ENCODE results near the gene RBFOX1.

Gene RBFOX1

DNA sequence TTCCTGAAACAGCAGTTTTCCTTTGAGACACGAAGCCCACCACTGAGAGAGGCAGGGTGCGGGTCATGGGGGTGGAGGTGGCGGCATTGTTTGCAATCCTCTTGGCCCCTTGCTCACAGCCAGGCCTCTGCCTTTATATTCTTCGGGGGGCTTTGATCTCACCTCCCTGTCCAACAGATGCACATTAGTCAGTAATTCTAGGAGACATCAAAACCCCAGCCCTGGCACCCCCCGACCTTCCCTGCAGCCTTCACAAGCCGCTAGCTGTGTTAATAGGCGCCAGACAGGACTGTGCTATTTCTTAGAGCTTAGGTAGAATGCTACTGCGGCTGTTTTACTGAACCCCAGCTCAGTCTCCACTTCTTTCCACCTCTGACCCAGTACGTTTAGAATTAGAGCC is 212.6 kb downstream of the RBFOX1 start:
- no peak for DNase-seq

DNA sequence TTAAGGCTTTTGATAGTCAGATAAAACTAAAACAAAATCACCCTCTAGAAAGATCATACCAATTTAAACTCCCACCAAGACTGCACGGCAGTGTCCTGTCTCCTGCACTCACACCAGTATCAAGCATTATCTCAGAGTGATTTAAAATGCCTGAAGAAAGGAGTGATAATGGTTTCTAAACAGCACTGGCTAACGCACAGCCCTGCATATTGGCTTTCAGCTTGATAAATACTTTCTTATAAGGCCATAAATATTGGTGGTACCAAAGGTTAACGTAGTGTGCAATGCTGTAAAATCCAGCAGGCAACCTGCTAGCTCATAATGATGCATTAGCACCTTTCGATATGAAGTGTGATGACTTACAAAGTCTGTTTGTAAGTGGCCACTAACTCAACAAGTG is 214.3 kb downstream of the RBFOX1 start:
- no peak for DNase-seq

- DNase-seq: no peak
Measured at GRCh38 chr16:7547736-7548135, 215.1 kb downstream of the RBFOX1 start.

DNA sequence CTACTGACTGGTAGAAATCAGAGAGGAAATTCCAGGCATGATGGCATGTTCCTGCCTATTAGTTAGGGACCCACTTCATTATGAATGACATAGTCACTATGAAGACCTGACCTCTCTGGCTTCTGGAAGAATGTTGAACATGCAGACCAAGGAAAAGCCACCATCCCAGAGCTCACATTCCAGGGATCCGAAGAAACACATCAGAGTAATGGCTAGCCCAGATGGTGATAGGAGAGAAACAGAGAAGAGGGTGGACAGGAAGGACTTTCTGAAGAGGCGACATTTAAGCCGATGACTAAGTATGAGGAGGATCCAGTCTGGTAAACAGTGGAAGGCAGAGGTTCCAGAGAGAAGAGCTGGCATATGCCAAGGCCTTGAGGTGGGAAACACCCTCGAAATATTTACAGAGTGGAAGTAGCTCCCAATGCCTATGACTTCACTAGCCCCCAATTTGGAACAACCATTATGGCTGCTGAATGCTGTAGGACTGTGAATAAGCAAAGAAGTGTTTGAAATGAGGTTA is 216.2 kb downstream of the RBFOX1 start:
- DNase-seq: no peak

- DNase-seq: no peak
Measured at GRCh38 chr16:7550096-7550495, 217.5 kb downstream of the RBFOX1 start.

DNA sequence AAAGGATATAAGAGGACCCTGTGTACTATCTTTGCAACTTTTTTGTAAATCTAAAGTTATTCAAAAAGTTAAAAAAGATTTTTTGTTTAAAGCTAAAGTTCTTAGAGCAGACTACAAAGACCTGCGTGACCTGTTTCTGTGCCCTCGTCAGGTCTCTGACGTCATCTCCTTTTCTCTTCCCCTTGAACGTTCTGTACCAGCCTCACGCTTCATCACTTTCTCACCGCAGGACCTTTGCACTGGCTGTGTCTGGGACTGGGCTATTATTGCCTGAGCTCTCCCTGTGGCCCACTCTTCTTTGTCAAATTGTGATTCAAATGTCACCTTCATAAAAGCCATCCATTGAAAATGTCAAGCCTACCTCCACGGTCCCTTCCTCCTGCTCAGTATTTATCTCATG is 222.8 kb downstream of the RBFOX1 start:
- no peak for DNase-seq

GRCh38 chr16:7561908-7562405 is 229.3 kb downstream of the RBFOX1 start:
- no peak for DNase-seq

DNA sequence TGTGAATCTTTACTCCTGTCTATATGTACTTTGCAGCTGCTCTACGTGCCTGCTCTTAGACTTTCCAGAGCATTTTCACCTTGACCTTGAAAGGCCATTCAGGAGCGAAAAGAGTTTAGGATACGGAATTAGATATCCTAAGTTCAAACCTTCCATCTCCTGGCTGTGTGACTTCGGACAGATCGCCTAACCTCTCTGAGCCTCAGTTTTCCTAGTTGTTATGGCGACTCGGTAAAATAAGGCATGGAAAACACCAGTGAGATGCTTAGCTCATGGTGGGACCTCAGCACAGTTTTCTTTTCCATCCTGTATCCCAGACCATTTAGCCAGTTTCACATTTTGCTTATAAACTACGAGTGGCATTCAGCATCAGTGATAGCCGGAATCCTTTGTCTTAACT is 233.7 kb downstream of the RBFOX1 start:
- DNase-seq: no peak

DNA sequence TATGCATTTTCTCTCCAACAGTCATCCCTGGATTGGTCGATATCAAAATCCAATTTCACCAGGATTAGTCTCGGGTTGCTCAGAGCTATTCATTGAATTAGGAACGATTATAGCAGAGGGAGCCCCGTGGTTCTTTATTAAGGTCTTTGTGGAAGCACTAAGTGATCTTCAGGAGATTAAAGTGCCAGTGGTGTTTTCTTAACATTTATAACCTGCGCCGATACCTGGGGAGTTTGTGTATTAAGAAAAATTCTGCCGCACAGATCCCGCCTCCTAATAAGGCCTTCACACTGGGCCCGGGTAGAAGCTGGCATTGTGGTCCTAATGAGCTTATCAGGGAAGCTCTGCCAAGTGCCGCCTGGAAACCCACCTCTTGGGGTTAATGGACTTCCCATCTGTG is 238.7 kb downstream of the RBFOX1 start:
- DNase-seq: no peak

- DNase-seq: no peak
Measured at GRCh38 chr16:7577588-7577987, 244.9 kb downstream of the RBFOX1 start.

DNA sequence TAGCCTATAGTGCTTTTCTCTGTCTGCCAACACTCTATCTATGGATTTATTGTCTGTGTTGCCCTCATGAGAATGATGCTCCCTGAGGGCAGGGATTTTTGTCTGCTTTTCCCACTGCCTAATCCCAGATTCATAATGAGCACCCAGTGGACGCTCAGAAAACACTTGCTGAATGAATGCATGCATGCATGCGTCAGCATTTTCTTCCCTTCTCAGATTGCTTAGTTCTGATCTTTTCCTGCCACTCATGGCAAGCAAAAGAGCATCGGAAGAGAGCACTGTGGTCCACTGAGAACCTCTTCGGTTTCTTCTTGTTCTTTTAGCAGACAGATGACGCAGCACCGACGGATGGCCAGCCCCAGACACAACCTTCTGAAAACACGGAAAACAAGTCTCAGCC is 246.8 kb downstream of the RBFOX1 start:
- no peak for DNase-seq

DNA sequence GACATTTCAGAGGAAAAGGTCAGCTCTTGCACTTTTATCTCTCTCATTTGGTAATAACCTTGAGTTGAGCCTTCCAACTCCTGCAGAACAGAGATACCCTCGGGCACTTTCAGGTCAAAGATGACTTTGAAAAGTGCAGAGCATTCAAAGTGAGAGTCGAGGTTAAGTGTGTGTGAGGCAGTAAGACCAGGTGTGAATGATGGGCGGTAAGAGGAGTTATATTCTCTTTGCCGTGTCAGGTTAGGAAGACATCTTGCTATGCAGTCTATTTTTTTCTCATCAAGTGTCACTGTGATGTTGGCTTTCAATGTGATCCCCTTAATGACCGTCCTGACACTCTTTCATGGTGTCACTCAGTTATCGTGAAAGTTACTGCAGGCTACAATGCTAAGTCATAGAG is 248.5 kb downstream of the RBFOX1 start:
- DNase-seq: no peak

GRCh38 chr16:7583396-7583795 is 250.8 kb downstream of the RBFOX1 start:
- DNase-seq: no peak

- DNase-seq: no peak
Measured at GRCh38 chr16:7584561-7584960, 251.9 kb downstream of the RBFOX1 start.

GRCh38 chr16:7585705-7586104 is 253.1 kb downstream of the RBFOX1 start:
- no peak for DNase-seq

GRCh38 chr16:7590934-7591333 is 258.3 kb downstream of the RBFOX1 start:
- no peak for DNase-seq

DNA sequence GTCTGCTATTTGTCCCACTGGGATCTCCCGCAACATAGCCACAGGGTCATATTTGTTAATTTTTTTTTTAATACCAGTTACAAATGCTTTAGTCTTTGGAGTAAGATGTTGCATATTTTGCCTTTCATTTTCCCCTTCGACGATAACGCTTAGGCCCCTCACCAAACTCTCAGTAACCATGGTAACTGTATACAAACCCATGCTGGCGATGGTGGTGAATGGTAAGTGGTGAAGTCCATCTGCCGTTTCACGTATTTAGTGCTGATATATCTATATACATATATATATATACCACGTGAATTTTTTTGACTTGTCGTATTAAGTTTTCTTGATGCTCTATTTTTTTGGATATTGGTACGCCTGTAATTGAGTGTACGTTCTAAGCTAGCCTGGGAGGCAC is 263.7 kb downstream of the RBFOX1 start:
- no peak for DNase-seq

- no peak for DNase-seq
Measured at GRCh38 chr16:7597677-7598076, 265.0 kb downstream of the RBFOX1 start.

GRCh38 chr16:7601100-7601499 is 268.5 kb downstream of the RBFOX1 start:
- DNase-seq: no peak

GRCh38 chr16:7602291-7602950 is 269.8 kb downstream of the RBFOX1 start:
- DNase-seq: no peak

DNA sequence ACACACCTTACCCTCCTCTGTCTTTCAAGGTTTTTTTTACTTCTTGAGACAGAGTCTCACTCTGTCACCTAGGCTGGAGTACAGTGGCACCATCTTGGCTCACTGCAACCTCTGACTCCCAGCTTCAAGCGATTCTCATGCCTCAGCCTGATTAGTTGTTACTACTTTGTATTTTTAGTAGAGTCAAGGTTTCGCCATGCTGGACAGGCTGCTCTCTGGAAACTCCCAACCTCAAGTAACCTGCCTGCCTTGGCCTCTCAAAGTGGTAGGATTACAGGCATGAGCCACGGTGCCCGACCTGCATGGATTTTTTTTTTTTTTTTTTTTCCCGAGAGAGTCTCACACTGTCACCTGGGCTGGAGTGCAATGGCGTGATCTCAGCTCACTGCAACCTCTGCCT is 273.2 kb downstream of the RBFOX1 start:
- DNase-seq: no peak

GRCh38 chr16:7612671-7613070 is 280.0 kb downstream of the RBFOX1 start:
- no peak for DNase-seq

GRCh38 chr16:7613518-7613917 is 280.9 kb downstream of the RBFOX1 start:
- no peak for DNase-seq

DNA sequence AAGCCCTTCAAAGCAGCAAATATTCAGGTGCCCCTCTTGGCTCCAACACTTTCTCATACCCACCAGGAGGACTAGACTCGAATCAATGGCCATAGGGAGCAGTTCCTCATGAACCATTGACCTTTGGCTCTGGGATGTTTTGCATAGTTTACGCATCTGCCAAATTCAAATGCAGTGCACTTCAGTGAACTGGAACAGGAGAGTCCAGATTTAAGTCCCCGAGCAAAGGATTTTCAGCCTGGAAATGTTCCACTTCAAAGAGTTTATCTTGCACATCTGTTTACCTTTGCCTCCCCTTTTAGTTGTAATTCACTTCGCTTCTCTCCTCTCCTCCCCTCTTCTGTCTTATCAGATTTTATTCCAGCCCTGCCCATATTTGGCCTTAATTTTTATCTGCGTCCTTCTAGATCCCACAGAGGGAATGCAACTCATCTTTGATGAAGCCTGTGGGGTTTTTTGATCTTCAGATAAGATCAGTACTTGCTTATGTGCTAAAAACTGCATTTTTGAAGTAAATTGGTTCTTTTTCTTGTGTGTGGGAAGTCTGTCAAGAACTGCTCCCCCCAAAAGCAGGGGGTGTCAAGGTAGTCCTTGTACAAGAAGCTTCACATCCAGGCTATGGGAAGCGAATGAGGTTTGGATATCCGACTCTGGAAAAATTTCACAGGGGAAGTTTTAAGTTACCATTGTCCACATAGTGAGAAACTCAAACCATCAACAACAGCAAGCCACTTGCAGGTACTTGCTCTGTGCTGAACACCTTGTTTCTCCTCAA is 281.6 kb downstream of the RBFOX1 start:
- DNase-seq: no peak

Data from activated CD4-positive, alpha-beta T cell treated with anti-CD3 and anti-CD28 coated beads, Interleukin-2, amount 50 U/mL, for 1 hour (primary cell).